ENCODE results near the gene ZSCAN10. TPM values are rescaled to one million over a fixed set of nuclear protein-coding genes. Genes with fewer than 3 reads are reported as not detected.

Gene ZSCAN10
- total and polyA plus RNA-seq, 2 of the 13 experiments (the other 11 are each of a cell fraction or from before 2014, with no cell fraction given): not detected

GRCh38 chr16:3065069-3065741, 33.9 kb downstream of the ZSCAN10 start, which contains the start of gene IL32 (continued):
- TF ChIP-seq PATZ1 (CRISPR knock-in tag; IDR thresholded peaks at IDR 0.05): peak; percentile 93
- no peak for TF ChIP-seq JARID2 (CRISPR knock-in tag; IDR thresholded peaks at IDR 0.05; ENCODE audit: insufficient replicate concordance)
- peak; percentile 53 for TF ChIP-seq SOX5 (CRISPR knock-in tag; IDR thresholded peaks at IDR 0.05; ENCODE audit: borderline replicate concordance)
- TF ChIP-seq MIER3 (CRISPR knock-in tag; IDR thresholded peaks at IDR 0.05; ENCODE audit: borderline replicate concordance): peak; percentile 63; the same call in 1 of the 2 replicates
- TF ChIP-seq MXD3 (CRISPR knock-in tag; IDR thresholded peaks at IDR 0.05): 0 out of 2 replicates have a peak, but pooled peaks have one; percentile 25
- 0 out of 2 replicates have a peak, but pooled peaks have one; percentile 22 for TF ChIP-seq ZNF296 (CRISPR knock-in tag; conservative IDR thresholded peaks at IDR 0.05)
- no peak for TF ChIP-seq ZNF891 (CRISPR knock-in tag; IDR thresholded peaks at IDR 0.05)
- TF ChIP-seq NR2F1 (CRISPR knock-in tag; IDR thresholded peaks at IDR 0.05): peak; percentile 32 to 48; a peak in 3 of 4 replicates
- TF ChIP-seq PPARG (CRISPR knock-in tag; conservative IDR thresholded peaks at IDR 0.05): no peak
- TF ChIP-seq ZZZ3 (CRISPR knock-in tag; IDR thresholded peaks at IDR 0.05; ENCODE audit: borderline replicate concordance): peak; percentile 22; the same call in 1 of the 2 replicates
- peak; percentile 45 for TF ChIP-seq FOXA3 (CRISPR knock-in tag; IDR thresholded peaks at IDR 0.05)
- peak; percentile 79 for TF ChIP-seq POLR2G (IDR thresholded peaks at IDR 0.05; ENCODE audit: low read depth, low read length)
- TF ChIP-seq ZNF839 (CRISPR knock-in tag; IDR thresholded peaks at IDR 0.05; ENCODE audit: borderline replicate concordance): no peak
- TF ChIP-seq GPN1 (CRISPR knock-in tag; IDR thresholded peaks at IDR 0.05; ENCODE audit: borderline replicate concordance): no peak
- no peak for TF ChIP-seq HES4 (CRISPR knock-in tag; IDR thresholded peaks at IDR 0.05; ENCODE audit: borderline replicate concordance)
- TF ChIP-seq DMAP1 (CRISPR knock-in tag; IDR thresholded peaks at IDR 0.05): peak; percentile 82
- TF ChIP-seq SAP130 (CRISPR knock-in tag; IDR thresholded peaks at IDR 0.05; ENCODE audit: low read depth): peak; percentile 94
- TF ChIP-seq YEATS4 (CRISPR knock-in tag; IDR thresholded peaks at IDR 0.05; ENCODE audit: borderline replicate concordance): peak; percentile 57
